CD4-positive, alpha-beta T cell (primary cell): ENCODE results near the gene PPP2R2B. TPM values are rescaled to one million over a fixed set of nuclear protein-coding genes. Genes with fewer than 3 reads are reported as not detected.

Experiments
- ATAC-seq: fragments of 200-7000 bp; cut with Tn5 transposase; one replicate; pipeline ENCODE4 v1.10.0; 2022; ENCODE audit warnings: mild to moderate bottlenecking; ENCODE audit not compliant: poor library complexity
- CTCF ChIA-PET: fragments of 350-600 bp; sonication (Branson Sonifier 250); formaldehyde crosslinking; loops from one replicate; lab custom pipeline; 2021; ENCODE audit warnings: antibody characterized with exemption, inconsistent platforms; lab: Charles Lee
- POLR2A ChIA-PET: fragments of 350-600 bp; sonication (Branson Sonifier 250); formaldehyde crosslinking; loops from one replicate; lab custom pipeline; 2021; ENCODE audit warnings: antibody characterized with exemption, inconsistent platforms; lab: Charles Lee
- DNase-seq, 14 experiments: peaks; one replicate each; pipeline ENCODE4 v3.0.0-alpha.2; 2013 to 2020; ENCODE audit warnings: mixed read lengths in 2 of 14
- H3K27ac ChIP-seq, 2 donors: one replicate each; pipeline versions ENCODE4 v1.5.1 to v1.7.0; 2013; ENCODE audit warnings: low read length in 2 of 2, low read depth in 1 of 2, mild to moderate bottlenecking in 1 of 2
- H3K27me3 ChIP-seq, 2 experiments: 1 replicate in 1 of 2; 2 replicates in 1 of 2; pipeline versions ENCODE4 v1.6.1 to v1.7.0; 2013; ENCODE audit warnings: low read length in 2 of 2, control low read depth in 1 of 2, mild to moderate bottlenecking in 1 of 2, moderate library complexity in 1 of 2; ENCODE audit not compliant: insufficient read depth in 2 of 2, control insufficient read depth in 1 of 2
- H3K36me3 ChIP-seq: one replicate; pipeline ENCODE4 v1.6.1; 2013; ENCODE audit warnings: low read length, control low read depth; ENCODE audit not compliant: insufficient read depth
- H3K4me1 ChIP-seq: one replicate; pipeline ENCODE4 v1.6.1; 2013; ENCODE audit warnings: low read length, control low read depth; ENCODE audit not compliant: insufficient read depth
- H3K4me3 ChIP-seq: one replicate; pipeline ENCODE4 v1.5.1; 2013; ENCODE audit warnings: mild to moderate bottlenecking, low read length, moderate library complexity
- H3K9me3 ChIP-seq, 2 experiments: 1 replicate in 1 of 2; 2 replicates in 1 of 2; pipeline versions ENCODE4 v1.6.1 to v1.7.0; 2013; ENCODE audit warnings: low read length in 2 of 2, mild to moderate bottlenecking in 2 of 2, control low read depth in 1 of 2, moderate library complexity in 1 of 2; ENCODE audit not compliant: control insufficient read depth in 1 of 2, insufficient read depth in 1 of 2
- H3K27ac Mint-ChIP-seq: one replicate; pipeline ENCODE4 v1.8.0; 2020; ENCODE audit warnings: mixed read lengths
- H3K27me3 Mint-ChIP-seq: one replicate; pipeline ENCODE4 v1.8.0; 2021; ENCODE audit warnings: mixed read lengths
- H3K36me3 Mint-ChIP-seq: one replicate; pipeline ENCODE4 v1.8.0; 2021; ENCODE audit warnings: low read depth, mixed read lengths
- H3K4me1 Mint-ChIP-seq: one replicate; pipeline ENCODE4 v1.8.0; 2021; ENCODE audit warnings: low read depth, mixed read lengths
- H3K4me3 Mint-ChIP-seq: one replicate; pipeline ENCODE4 v1.8.0; 2020; ENCODE audit warnings: mild to moderate bottlenecking, mixed read lengths
- H3K9me3 Mint-ChIP-seq: one replicate; pipeline ENCODE4 v1.8.0; 2020; ENCODE audit warnings: mixed read lengths
- intact Hi-C, 2 experiments: fragments of 100-400 bp; cut with DNase I in 1 of 2; cut with micrococcal nuclease in 1 of 2; formaldehyde crosslinking; loops; one replicate each; pipeline versions ENCODE4 v1.15.1 to v1.9.0; 2023 to 2025; cut with DNase I, micrococcal nuclease
- total RNA-seq, 174 experiments: library from RNA in 2 of 174; stranded (reverse) in 2 of 174; gene quantifications; one replicate each; pipeline ENCODE4 v1.2.3 and lab custom pipeline; 2021 to 2026
- TF ChIP-seq, protein P1 (sequence below): fragments of 200-600 bp; IDR thresholded peaks from one replicate; pipeline ENCODE4 v1.8.0; 2022; ENCODE audit warnings: antibody characterized with exemption, mild to moderate bottlenecking

Gene PPP2R2B
- total RNA-seq, 2 experiments from 2014 or later = 4.1 to 4.2 TPM

DNA sequence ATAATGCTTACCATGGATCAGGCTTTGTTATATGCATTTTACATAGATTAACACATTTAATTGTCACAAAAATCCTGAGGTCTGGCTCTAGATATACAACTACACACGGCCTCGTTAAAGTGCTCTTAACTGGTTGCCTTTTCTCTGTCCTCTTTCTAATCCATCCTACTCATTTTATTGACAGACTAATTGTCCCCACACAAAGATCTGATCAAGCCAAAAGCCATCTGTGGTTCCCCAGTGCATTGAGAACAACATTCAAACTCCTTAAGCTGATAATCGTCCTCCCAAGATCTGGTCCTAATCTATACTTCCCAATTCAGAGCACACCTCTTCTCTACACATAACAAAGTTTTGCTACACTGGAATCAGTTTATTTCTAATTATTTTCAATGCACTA lies 23.9 kb upstream of the PPP2R2B start:
- TF ChIP-seq, protein P1, sequence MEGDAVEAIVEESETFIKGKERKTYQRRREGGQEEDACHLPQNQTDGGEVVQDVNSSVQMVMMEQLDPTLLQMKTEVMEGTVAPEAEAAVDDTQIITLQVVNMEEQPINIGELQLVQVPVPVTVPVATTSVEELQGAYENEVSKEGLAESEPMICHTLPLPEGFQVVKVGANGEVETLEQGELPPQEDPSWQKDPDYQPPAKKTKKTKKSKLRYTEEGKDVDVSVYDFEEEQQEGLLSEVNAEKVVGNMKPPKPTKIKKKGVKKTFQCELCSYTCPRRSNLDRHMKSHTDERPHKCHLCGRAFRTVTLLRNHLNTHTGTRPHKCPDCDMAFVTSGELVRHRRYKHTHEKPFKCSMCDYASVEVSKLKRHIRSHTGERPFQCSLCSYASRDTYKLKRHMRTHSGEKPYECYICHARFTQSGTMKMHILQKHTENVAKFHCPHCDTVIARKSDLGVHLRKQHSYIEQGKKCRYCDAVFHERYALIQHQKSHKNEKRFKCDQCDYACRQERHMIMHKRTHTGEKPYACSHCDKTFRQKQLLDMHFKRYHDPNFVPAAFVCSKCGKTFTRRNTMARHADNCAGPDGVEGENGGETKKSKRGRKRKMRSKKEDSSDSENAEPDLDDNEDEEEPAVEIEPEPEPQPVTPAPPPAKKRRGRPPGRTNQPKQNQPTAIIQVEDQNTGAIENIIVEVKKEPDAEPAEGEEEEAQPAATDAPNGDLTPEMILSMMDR = no peak
- H3K27me3 ChIP-seq = no peaks in the 10 kb centered on the region
- no peak overlapping the region for H3K27ac Mint-ChIP-seq
- no peaks in the 10 kb centered on the region for H3K36me3 ChIP-seq
- no peak overlapping the region for H3K4me3 ChIP-seq
- H3K4me1 ChIP-seq = no peaks in the 10 kb centered on the region
- CTCF ChIA-PET = no interaction called here
- no peaks in the 10 kb centered on the region for H3K36me3 Mint-ChIP-seq
- DNase-seq (no peak), ATAC-seq (no peak)
- POLR2A ChIA-PET = no interaction called here
- intact Hi-C loops = no loop called here
- no peaks in the 10 kb centered on the region for H3K9me3 ChIP-seq
- no peak overlapping the region for H3K4me3 Mint-ChIP-seq
- H3K27ac ChIP-seq = no peak overlapping the region
- no peaks in the 10 kb centered on the region for H3K9me3 Mint-ChIP-seq
- no peaks in the 10 kb centered on the region for H3K27me3 Mint-ChIP-seq
- H3K4me1 Mint-ChIP-seq = no peaks in the 10 kb centered on the region

DNA sequence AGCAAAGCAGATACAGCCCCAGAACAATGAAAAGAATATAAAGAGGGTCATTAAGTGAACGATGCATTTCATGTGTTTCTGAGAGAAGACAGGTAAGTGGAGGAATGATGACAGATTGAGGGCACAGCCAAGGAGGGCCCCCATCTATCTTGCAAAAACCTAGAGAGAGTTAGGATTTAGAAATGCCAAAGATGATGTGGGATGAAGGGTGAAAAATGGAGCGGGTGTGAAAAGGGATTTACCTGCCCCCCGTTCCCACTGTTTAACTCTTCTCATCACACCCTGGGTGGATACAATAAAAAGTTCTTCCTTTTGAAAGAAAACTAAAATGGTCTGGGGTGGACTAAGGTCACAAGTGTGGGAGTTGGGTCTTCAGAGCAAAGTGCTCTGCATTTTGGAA lies 18.5 kb upstream of the PPP2R2B start:
- CTCF ChIA-PET = no interaction called here
- POLR2A ChIA-PET = no interaction called here
- Histone ChIP-seq H3K36me3 (no peaks in the 10 kb centered on the region), H3K4me1 (no peaks in the 10 kb centered on the region), H3K9me3 (no peaks in the 10 kb centered on the region), H3K27ac (no peak overlapping the region), H3K27me3 (no peaks in the 10 kb centered on the region), H3K4me3 (no peak overlapping the region)
- intact Hi-C loops = no loop called here
- TF ChIP-seq, protein P1 = no peak
- Mint-ChIP-seq H3K27ac (no peak overlapping the region), H3K36me3 (no peaks in the 10 kb centered on the region), H3K9me3 (peaks cover 2% of the 10 kb centered on the region), H3K4me1 (no peaks in the 10 kb centered on the region), H3K4me3 (no peak overlapping the region), H3K27me3 (no peaks in the 10 kb centered on the region)
- DNase-seq = no peak
- no peak for ATAC-seq

DNA sequence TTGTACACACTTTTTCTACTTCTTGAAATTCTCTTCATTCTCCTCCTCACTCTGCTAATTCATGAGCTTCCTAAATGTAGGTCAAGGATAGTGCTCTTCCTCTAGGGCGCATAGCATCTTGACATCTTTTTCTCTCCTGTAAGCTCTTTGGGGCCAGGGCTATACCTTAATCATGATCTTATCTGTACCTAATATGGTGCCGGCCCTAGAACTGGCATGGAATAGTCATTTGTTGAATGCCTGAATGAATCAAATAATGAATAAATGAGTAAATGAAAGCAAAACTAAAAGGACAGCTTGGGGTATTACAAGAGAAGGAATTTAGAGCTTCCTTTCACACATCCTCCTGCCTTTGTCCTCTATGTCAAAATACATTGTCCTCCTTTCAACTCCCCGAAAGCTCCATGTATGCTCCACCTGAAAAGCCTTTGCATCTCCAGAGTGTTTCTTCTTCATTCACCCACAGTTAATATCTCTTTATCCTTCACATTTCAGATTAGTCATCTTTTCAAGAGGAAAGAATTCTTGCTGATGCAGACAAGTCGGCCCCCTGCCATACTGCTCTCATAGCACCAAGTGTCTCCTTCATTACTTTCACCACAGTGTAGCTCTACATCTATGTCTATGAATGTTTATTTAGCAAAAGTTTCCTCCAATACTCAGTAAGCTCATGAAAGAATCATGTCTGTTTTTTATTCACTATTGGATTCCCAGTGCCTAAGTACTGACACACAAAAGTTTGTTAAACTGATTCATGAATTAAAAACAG lies 16.4 kb upstream of the PPP2R2B start:
- Histone ChIP-seq H3K4me1 (no peaks in the 10 kb centered on the region), H3K9me3 (no peaks in the 10 kb centered on the region), H3K4me3 (no peak overlapping the region), H3K27ac (no peak overlapping the region), H3K27me3 (no peaks in the 10 kb centered on the region), H3K36me3 (no peaks in the 10 kb centered on the region)
- H3K4me3 Mint-ChIP-seq = no peak overlapping the region
- no peak for ATAC-seq
- H3K27ac Mint-ChIP-seq = no peak overlapping the region
- TF ChIP-seq, protein P1 = no peak
- ChIA-PET CTCF (no interaction called here), POLR2A (no interaction called here)
- no peak for DNase-seq
- H3K9me3 Mint-ChIP-seq = peaks cover 2% of the 10 kb centered on the region
- H3K27me3 Mint-ChIP-seq = no peaks in the 10 kb centered on the region
- no peaks in the 10 kb centered on the region for H3K4me1 Mint-ChIP-seq
- intact Hi-C loops = no loop called here
- no peaks in the 10 kb centered on the region for H3K36me3 Mint-ChIP-seq
